ENCODE data around the gene ZNF804B.

The ZNF804B gene

DNA sequence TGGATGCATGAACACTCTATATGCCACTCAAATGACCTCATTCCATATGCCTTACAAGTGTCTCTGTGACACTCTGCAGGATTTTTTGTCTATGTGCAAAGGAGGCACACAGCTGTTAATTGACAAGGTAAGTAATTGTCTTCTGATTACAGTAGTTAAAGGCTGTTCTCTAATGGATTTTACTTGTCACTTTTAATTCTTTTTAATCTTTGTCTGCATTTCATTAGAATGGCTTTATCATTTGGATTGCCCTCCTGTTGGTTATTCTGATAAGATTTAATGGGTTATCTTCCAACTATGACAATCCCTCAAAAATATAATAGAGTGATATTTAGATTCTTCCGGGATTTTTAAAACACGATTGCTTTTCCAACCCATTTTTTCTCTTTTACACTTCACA, 326.1 kb downstream of the ZNF804B start:
- TF ChIP-seq, protein P1, sequence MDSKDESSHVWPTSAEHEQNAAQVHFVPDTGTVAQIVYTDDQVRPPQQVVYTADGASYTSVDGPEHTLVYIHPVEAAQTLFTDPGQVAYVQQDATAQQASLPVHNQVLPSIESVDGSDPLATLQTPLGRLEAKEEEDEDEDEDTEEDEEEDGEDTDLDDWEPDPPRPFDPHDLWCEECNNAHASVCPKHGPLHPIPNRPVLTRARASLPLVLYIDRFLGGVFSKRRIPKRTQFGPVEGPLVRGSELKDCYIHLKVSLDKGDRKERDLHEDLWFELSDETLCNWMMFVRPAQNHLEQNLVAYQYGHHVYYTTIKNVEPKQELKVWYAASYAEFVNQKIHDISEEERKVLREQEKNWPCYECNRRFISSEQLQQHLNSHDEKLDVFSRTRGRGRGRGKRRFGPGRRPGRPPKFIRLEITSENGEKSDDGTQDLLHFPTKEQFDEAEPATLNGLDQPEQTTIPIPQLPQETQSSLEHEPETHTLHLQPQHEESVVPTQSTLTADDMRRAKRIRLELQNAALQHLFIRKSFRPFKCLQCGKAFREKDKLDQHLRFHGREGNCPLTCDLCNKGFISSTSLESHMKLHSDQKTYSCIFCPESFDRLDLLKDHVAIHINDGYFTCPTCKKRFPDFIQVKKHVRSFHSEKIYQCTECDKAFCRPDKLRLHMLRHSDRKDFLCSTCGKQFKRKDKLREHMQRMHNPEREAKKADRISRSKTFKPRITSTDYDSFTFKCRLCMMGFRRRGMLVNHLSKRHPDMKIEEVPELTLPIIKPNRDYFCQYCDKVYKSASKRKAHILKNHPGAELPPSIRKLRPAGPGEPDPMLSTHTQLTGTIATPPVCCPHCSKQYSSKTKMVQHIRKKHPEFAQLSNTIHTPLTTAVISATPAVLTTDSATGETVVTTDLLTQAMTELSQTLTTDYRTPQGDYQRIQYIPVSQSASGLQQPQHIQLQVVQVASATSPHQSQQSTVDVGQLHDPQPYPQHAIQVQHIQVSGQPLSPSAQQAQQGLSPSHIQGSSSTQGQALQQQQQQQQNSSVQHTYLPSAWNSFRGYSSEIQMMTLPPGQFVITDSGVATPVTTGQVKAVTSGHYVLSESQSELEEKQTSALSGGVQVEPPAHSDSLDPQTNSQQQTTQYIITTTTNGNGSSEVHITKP (tag by site-specific recombination; IDR thresholded peaks at IDR 0.05) = no peak
- TF ChIP-seq, protein P2, sequence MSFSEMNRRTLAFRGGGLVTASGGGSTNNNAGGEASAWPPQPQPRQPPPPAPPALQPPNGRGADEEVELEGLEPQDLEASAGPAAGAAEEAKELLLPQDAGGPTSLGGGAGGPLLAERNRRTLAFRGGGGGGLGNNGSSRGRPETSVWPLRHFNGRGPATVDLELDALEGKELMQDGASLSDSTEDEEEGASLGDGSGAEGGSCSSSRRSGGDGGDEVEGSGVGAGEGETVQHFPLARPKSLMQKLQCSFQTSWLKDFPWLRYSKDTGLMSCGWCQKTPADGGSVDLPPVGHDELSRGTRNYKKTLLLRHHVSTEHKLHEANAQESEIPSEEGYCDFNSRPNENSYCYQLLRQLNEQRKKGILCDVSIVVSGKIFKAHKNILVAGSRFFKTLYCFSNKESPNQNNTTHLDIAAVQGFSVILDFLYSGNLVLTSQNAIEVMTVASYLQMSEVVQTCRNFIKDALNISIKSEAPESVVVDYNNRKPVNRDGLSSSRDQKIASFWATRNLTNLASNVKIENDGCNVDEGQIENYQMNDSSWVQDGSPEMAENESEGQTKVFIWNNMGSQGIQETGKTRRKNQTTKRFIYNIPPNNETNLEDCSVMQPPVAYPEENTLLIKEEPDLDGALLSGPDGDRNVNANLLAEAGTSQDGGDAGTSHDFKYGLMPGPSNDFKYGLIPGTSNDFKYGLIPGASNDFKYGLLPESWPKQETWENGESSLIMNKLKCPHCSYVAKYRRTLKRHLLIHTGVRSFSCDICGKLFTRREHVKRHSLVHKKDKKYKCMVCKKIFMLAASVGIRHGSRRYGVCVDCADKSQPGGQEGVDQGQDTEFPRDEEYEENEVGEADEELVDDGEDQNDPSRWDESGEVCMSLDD (tag by site-specific recombination; IDR thresholded peaks at IDR 0.05) = no peak
- TF ChIP-seq PRDM1 (tag by site-specific recombination; IDR thresholded peaks at IDR 0.05) = no peak
- TF ChIP-seq YY2 (tag by site-specific recombination; IDR thresholded peaks at IDR 0.05) = no peak
- no peak for TF ChIP-seq ZNF544 (tag by site-specific recombination; IDR thresholded peaks at IDR 0.05)
- no peak for TF ChIP-seq ZNF146 (tag by site-specific recombination; IDR thresholded peaks at IDR 0.05)
- Histone ChIP-seq H3K4me1 (ENCODE audit: control insufficient read depth, insufficient read depth, low read length) (no peaks in the 10 kb centered on the region), H3K9me3 (ENCODE audit: control insufficient read depth, insufficient read depth, low read depth, low read length) (no peaks in the 10 kb centered on the region), H3K36me3 (ENCODE audit: control insufficient read depth in 2 of 2, insufficient read depth in 1 of 2, low read length in 2 of 2) (no peaks in the 10 kb centered on the region), H3K4me3 (ENCODE audit: low read depth, low read length) (no peak overlapping the region), H3K27ac (ENCODE audit: extremely low read depth, low read depth, low read length) (no peak overlapping the region)
- ChIA-PET POLR2A (no interaction called here), CTCF (no interaction called here)

GRCh38 chr7:89091550-89091949, 332.1 kb downstream of the ZNF804B start:
- Histone ChIP-seq H3K36me3 (ENCODE audit: control insufficient read depth in 2 of 2, insufficient read depth in 1 of 2, low read length in 2 of 2) (no peaks in the 10 kb centered on the region), H3K4me1 (ENCODE audit: control insufficient read depth, insufficient read depth, low read length) (no peaks in the 10 kb centered on the region), H3K4me3 (ENCODE audit: low read depth, low read length) (no peak overlapping the region), H3K27ac (ENCODE audit: extremely low read depth, low read depth, low read length) (no peak overlapping the region), H3K9me3 (ENCODE audit: control insufficient read depth, insufficient read depth, low read depth, low read length) (no peaks in the 10 kb centered on the region)
- POLR2A ChIA-PET = no interaction called here
- CTCF ChIA-PET = no interaction called here
- TF ChIP-seq RBAK (tag by site-specific recombination; IDR thresholded peaks at IDR 0.05) (no peak), ZBTB48 (tag by site-specific recombination; IDR thresholded peaks at IDR 0.05) (no peak), ZNF155 (tag by site-specific recombination; IDR thresholded peaks at IDR 0.05) (no peak), EGR2 (tag by site-specific recombination; IDR thresholded peaks at IDR 0.05; ENCODE audit: low read depth) (no peak), ZNF121 (tag by site-specific recombination; IDR thresholded peaks at IDR 0.05) (no peak), ZNF24 (tag by site-specific recombination; IDR thresholded peaks at IDR 0.05) (no peak), ZNF362 (tag by site-specific recombination; IDR thresholded peaks at IDR 0.05) (no peak), ZNF658 (tag by site-specific recombination; IDR thresholded peaks at IDR 0.05) (no peak), ZNF791 (tag by site-specific recombination; IDR thresholded peaks at IDR 0.05) (no peak), ZNF626 (tag by site-specific recombination; IDR thresholded peaks at IDR 0.05) (no peak), ZBTB20 (tag by site-specific recombination; IDR thresholded peaks at IDR 0.05) (no peak)
- TF ChIP-seq, protein P3, sequence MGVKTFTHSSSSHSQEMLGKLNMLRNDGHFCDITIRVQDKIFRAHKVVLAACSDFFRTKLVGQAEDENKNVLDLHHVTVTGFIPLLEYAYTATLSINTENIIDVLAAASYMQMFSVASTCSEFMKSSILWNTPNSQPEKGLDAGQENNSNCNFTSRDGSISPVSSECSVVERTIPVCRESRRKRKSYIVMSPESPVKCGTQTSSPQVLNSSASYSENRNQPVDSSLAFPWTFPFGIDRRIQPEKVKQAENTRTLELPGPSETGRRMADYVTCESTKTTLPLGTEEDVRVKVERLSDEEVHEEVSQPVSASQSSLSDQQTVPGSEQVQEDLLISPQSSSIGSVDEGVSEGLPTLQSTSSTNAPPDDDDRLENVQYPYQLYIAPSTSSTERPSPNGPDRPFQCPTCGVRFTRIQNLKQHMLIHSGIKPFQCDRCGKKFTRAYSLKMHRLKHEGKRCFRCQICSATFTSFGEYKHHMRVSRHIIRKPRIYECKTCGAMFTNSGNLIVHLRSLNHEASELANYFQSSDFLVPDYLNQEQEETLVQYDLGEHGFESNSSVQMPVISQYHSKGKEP (tag by site-specific recombination; IDR thresholded peaks at IDR 0.05) = no peak

All from HEK293 (cell line).